Calu3 (cell line): ENCODE data around the gene LFNG. TPM values are rescaled to one million over a fixed set of nuclear protein-coding genes. Genes with fewer than 3 reads are reported as not detected.

Source experiments
- BruUV-seq: library from RNA; stranded (reverse); fragments of 400-500 nt; replicated peaks from 2 replicates; lab custom pipeline; 2021; lab: Mats Ljungman, UMichigan
- CTCF ChIA-PET: fragments of 300-600 bp; sonication (Branson Sonifier 250); formaldehyde crosslinking; loops from one replicate; lab custom pipeline; 2022; ENCODE audit warnings: antibody characterized with exemption; lab: Charles Lee
- DNase-seq: peaks from one replicate; pipeline ENCODE4 v3.0.0; 2022
- H3K27ac Mint-ChIP-seq: one replicate; pipeline ENCODE4 v1.8.0; 2022; ENCODE audit warnings: mixed read lengths; ENCODE audit not compliant: unreplicated experiment
- H3K27me3 Mint-ChIP-seq: one replicate; pipeline ENCODE4 v1.8.0; 2022; ENCODE audit warnings: mixed read lengths; ENCODE audit not compliant: unreplicated experiment
- H3K36me3 Mint-ChIP-seq: one replicate; pipeline ENCODE4 v1.8.0; 2022; ENCODE audit warnings: mild to moderate bottlenecking, moderate library complexity, mixed read lengths; ENCODE audit not compliant: insufficient read depth, unreplicated experiment
- H3K4me1 Mint-ChIP-seq: one replicate; pipeline ENCODE4 v1.8.0; 2022; ENCODE audit warnings: mild to moderate bottlenecking, low read depth, mixed read lengths; ENCODE audit not compliant: unreplicated experiment
- H3K4me3 Mint-ChIP-seq: one replicate; pipeline ENCODE4 v1.8.0; 2022; ENCODE audit warnings: mild to moderate bottlenecking, low read depth, moderate library complexity, mixed read lengths; ENCODE audit not compliant: unreplicated experiment
- H3K9me3 Mint-ChIP-seq: one replicate; pipeline ENCODE4 v1.8.0; 2022; ENCODE audit warnings: low read depth, mixed read lengths; ENCODE audit not compliant: unreplicated experiment
- intact Hi-C: fragments of 100-400 bp; cut with micrococcal nuclease; formaldehyde crosslinking; loops from one replicate; pipeline ENCODE4 v1.10.0; 2022; ENCODE audit not compliant: unreplicated experiment
- total RNA-seq: library from RNA; stranded (reverse); gene quantifications from 2 replicates; pipeline ENCODE4 v1.2.3, GENCODE V29; 2022
- TF ChIP-seq, protein P1 (sequence below): fragments of 200-600 bp; IDR thresholded peaks from one replicate; pipeline ENCODE4 v1.8.0; 2022; ENCODE audit warnings: antibody characterized with exemption; ENCODE audit not compliant: unreplicated experiment

Gene LFNG
- total RNA-seq, 1 experiment from 2014 or later = 59.1 TPM

DNA sequence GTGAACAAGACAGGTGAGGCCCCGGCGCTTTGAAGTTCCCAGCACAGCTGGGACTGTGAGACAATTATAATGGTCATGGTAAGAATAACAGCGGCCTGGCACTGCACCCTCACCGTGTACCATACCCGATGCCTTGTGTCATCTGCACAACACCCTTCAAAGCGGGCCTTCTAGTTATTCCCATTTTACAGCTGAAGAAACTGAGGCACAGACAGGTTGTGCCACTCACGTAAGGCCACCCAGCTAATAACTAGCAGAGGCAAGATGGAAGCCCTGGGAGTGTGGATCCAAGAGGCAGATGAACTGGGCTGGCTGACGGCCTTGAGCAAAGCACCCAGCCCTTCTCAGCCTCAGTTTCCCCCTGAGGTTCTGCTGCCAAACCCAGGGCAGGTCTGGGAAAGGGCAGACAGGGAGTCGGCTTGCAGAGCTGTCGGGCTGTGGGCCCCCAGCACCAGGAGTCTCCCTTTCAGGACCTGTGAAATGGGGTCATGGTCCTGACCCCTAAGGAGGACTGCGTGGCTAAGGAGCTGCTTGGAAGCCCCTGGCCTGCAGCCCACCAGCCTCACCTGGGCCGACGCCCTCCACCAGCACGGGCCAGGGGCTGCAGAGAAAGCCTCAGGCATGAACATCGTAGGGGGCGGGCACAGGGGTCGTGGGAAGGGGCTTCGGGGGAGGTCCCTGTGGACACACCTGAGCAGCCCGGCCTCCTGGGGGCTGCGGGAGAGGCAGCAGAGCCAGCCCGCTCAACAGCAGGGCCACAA lies 15.3 kb upstream of the LFNG start:
- TF ChIP-seq, protein P1, sequence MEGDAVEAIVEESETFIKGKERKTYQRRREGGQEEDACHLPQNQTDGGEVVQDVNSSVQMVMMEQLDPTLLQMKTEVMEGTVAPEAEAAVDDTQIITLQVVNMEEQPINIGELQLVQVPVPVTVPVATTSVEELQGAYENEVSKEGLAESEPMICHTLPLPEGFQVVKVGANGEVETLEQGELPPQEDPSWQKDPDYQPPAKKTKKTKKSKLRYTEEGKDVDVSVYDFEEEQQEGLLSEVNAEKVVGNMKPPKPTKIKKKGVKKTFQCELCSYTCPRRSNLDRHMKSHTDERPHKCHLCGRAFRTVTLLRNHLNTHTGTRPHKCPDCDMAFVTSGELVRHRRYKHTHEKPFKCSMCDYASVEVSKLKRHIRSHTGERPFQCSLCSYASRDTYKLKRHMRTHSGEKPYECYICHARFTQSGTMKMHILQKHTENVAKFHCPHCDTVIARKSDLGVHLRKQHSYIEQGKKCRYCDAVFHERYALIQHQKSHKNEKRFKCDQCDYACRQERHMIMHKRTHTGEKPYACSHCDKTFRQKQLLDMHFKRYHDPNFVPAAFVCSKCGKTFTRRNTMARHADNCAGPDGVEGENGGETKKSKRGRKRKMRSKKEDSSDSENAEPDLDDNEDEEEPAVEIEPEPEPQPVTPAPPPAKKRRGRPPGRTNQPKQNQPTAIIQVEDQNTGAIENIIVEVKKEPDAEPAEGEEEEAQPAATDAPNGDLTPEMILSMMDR = no peak
- intact Hi-C loops = no loop called here
- peaks cover 6% of the 10 kb centered on the region for H3K36me3 Mint-ChIP-seq
- no peak overlapping the region for H3K27ac Mint-ChIP-seq
- H3K4me1 Mint-ChIP-seq = peaks cover 12% of the 10 kb centered on the region
- peaks cover 22% of the 10 kb centered on the region for H3K27me3 Mint-ChIP-seq
- no peak for DNase-seq
- CTCF ChIA-PET = no interaction called here
- H3K4me3 Mint-ChIP-seq = no peak overlapping the region
- BruUV-seq = no TSS peak
- no peaks in the 10 kb centered on the region for H3K9me3 Mint-ChIP-seq

DNA sequence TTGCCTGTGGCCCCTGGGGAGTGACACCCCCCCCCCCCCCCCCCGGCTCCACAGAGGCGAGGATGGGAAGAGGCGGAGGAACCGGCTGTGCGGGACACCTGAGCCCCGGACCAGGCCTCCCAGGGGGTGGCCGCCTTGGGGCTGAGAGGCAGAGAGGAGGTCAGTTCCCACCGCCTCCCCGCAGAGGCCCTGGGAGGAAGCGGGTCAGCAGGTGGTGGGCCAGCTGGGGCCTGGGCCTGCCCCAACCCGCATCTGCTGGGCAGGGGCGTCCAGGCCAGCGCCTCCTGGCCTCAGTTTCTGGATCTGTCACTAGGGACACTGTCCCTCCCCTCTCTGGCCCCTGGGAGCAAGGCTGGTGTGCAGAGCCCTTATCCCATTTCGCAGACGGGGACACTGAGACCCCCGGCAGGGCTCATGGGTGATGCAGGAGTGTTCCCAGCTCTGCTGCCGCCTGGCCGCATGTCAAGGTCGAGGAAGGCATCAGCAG lies 14.6 kb upstream of the LFNG start:
- BruUV-seq = no TSS peak
- DNase-seq = no peak
- Mint-ChIP-seq H3K27me3 (peaks cover 16% of the 10 kb centered on the region), H3K4me3 (no peak overlapping the region), H3K4me1 (peaks cover 14% of the 10 kb centered on the region), H3K9me3 (no peaks in the 10 kb centered on the region), H3K27ac (no peak overlapping the region), H3K36me3 (peaks cover 6% of the 10 kb centered on the region)
- CTCF ChIA-PET = no interaction called here
- intact Hi-C loops = no loop called here
- TF ChIP-seq, protein P1 = no peak

DNA sequence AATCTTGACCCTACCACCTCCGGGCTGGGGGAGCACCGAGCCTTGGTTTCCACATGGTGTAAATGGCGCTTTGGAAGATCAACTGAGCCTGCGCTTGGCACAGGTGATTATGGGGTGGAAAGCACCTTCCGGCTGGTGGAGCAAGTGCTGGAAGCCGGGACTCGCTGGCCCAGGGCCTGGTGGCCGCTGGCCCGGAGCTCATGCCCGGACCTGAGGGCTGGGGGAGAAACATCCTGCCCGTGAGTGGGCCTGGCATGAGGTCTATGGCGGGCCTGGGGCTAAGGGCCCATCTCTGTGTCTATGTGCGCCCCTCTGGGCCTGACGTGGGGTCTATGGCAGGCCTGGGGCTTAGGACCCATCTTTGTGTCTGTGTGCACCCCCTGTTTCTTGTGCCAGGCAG lies 14.2 kb upstream of the LFNG start:
- TF ChIP-seq, protein P1 = no peak
- DNase-seq = no peak
- H3K36me3 Mint-ChIP-seq = peaks cover 6% of the 10 kb centered on the region
- H3K27me3 Mint-ChIP-seq = peaks cover 11% of the 10 kb centered on the region
- H3K4me3 Mint-ChIP-seq = no peak overlapping the region
- no peaks in the 10 kb centered on the region for H3K9me3 Mint-ChIP-seq
- no TSS peak for BruUV-seq
- CTCF ChIA-PET = interaction anchor here (0.6 kb wide), 1 partner anchor 53 kb away, joined by 3 read pairs; no protein-coding TSS in a partner anchor
- intact Hi-C loops = no loop called here
- peaks cover 14% of the 10 kb centered on the region for H3K4me1 Mint-ChIP-seq
- H3K27ac Mint-ChIP-seq = no peak overlapping the region

DNA sequence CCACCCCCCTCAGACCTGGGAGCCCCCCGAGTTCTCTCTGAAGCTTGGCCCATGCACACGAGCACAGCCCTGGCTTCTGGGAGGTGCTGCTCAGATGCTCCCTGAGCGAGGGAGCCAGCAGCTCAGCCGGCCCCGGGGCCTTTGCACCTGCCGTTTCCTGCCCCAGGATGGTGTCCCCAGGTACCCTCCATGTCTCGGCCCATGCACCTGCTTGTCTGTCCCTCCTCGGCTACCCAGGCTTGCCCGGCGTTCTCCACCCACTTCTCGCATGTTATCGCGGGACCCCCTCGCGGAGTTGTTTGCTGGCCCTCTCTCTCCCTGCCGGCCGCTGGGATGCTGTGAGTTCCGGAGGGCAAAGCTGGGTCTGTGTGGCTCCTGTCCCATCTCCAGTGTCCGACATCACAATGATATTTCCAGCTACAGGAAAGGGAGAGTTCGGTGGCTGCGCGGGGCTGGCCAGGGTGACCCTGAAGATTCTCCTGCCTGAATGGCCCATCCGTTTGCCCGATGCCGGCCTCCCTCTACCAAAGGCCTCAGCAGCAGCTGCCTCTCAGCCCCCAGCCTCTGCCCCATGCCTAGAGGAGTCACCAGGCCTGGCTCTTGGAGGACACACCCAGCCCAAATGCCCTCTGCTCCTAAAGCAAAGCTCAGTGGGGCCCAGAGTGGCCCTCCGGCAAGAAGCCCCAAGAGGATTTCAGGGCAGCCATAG lies 12.2 kb upstream of the LFNG start:
- Mint-ChIP-seq H3K27ac (no peak overlapping the region), H3K9me3 (no peaks in the 10 kb centered on the region), H3K36me3 (peaks cover 6% of the 10 kb centered on the region), H3K4me1 (peaks cover 29% of the 10 kb centered on the region), H3K27me3 (no peaks in the 10 kb centered on the region), H3K4me3 (no peak overlapping the region)
- DNase-seq = no peak
- intact Hi-C loops = no loop called here
- CTCF ChIA-PET = no interaction called here
- TF ChIP-seq, protein P1 = no peak
- no TSS peak for BruUV-seq
